HCT116 (cell line): ENCODE measurements around the gene B3GALNT2. TPM values are rescaled to one million over a fixed set of nuclear protein-coding genes. Genes with fewer than 3 reads are reported as not detected.

ENCODE experiments used
- ATAC-seq: fragments of 200-7000 bp; cut with Tn5 transposase; 2 replicates; pipeline ENCODE4 v1.9.1; 2020; ENCODE audit warnings: mild to moderate bottlenecking, moderate library complexity
- BruUV-seq: library from RNA; stranded (reverse); fragments of 400-500 nt; replicated peaks from 2 replicates; lab custom pipeline; 2021; lab: Mats Ljungman, UMichigan
- CTCF ChIA-PET: fragments of 300-600 bp; sonication (Branson Sonifier 250); formaldehyde crosslinking; loops from one replicate; lab custom pipeline; 2021; ENCODE audit warnings: antibody characterized with exemption; lab: Charles Lee
- POLR2A ChIA-PET: fragments of 300-600, 350-600 bp; sonication (Branson Sonifier 250); formaldehyde crosslinking; loops from one replicate; lab custom pipeline; 2021; ENCODE audit warnings: antibody characterized with exemption; lab: Charles Lee
- RAD21 ChIA-PET, 2 experiments: fragments of 300-600 bp; sonication (Branson Sonifier 250); formaldehyde crosslinking; loops; one replicate each; lab custom pipeline; 2023; ENCODE audit warnings: low total read pairs in 2 of 2; ENCODE audit not compliant: uncharacterized antibody in 2 of 2, unreplicated experiment in 2 of 2, low non-redundant PET in 1 of 2; lab: Charles Lee
- DNase-seq: peaks from one replicate; pipeline ENCODE4 v3.0.0-alpha.2; 2010; ENCODE audit warnings: low read depth, low spot score
- H2AFZ ChIP-seq: fragments of 200-600 bp; shearing (Covaris generic), sonication (generic); 2 replicates; pipeline ENCODE4 v1.6.1; 2017; ENCODE audit warnings: low read depth, mixed run types, mixed read lengths, antibody characterized with exemption, low read length; ENCODE audit not compliant: poor library complexity, severe bottlenecking
- H3K27ac ChIP-seq: 2 replicates; pipeline ENCODE4 v1.5.1; 2012; ENCODE audit warnings: low read depth, low read length
- H3K27me3 ChIP-seq: fragments of 200-600 bp; sonication (generic); 2 replicates; pipeline ENCODE4 v1.6.1; 2016; ENCODE audit warnings: mixed run types, low read length, mixed read lengths; ENCODE audit not compliant: insufficient read depth
- H3K36me3 ChIP-seq, 2 experiments: fragments of 200-500 bp in 1 of 2; fragments of 200-600 bp in 1 of 2; sonication (Bioruptor generic) in 1 of 2; sonication (generic) in 1 of 2; 2 replicates each; pipeline versions ENCODE4 v1.5.1 to v1.6.1; 2014 to 2016; ENCODE audit warnings: low read length in 2 of 2, inconsistent platforms in 1 of 2, mixed read lengths in 1 of 2, mixed run types in 1 of 2; ENCODE audit not compliant: insufficient read depth in 2 of 2, control insufficient read depth in 1 of 2
- H3K4me1 ChIP-seq, 2 experiments: fragments of 200-600 bp in 1 of 2; sonication (generic) in 1 of 2; 2 replicates each; pipeline versions ENCODE4 v1.5.1 to v1.6.1; 2012 to 2017; ENCODE audit warnings: low read length in 2 of 2, inconsistent platforms in 1 of 2, mild to moderate bottlenecking in 1 of 2, mixed read lengths in 1 of 2, mixed run types in 1 of 2, moderate library complexity in 1 of 2; ENCODE audit not compliant: insufficient read depth in 2 of 2, control insufficient read depth in 1 of 2
- H3K4me2 ChIP-seq: fragments of 200-600 bp; sonication (generic); 2 replicates; pipeline ENCODE4 v1.6.1; 2017; ENCODE audit warnings: mixed run types, low read length, mixed read lengths
- H3K4me3 ChIP-seq, 2 experiments: fragments of 200-600 bp in 1 of 2; sonication (generic) in 1 of 2; replicated peaks in 1 of 2; 2 replicates each; pipeline ENCODE4 v1.5.1; 2011 to 2016; ENCODE audit warnings: low read length in 2 of 2, control low read depth in 1 of 2, low read depth in 1 of 2, mild to moderate bottlenecking in 1 of 2, mixed read lengths in 1 of 2, mixed run types in 1 of 2
- H3K79me2 ChIP-seq: fragments of 200-600 bp; sonication (generic); 2 replicates; pipeline ENCODE4 v1.6.1; 2017; ENCODE audit warnings: mild to moderate bottlenecking, mixed run types, low read length, moderate library complexity, mixed read lengths; ENCODE audit not compliant: insufficient read depth
- H3K9ac ChIP-seq: fragments of 200-600 bp; sonication (generic); 2 replicates; pipeline ENCODE4 v1.6.1; 2016; ENCODE audit warnings: low read length, mixed read lengths
- H3K9me2 ChIP-seq: fragments of 200-600 bp; sonication (generic), shearing (Covaris generic); 2 replicates; pipeline ENCODE4 v1.6.1; 2017; ENCODE audit warnings: mixed run types, mild to moderate bottlenecking, moderate library complexity; ENCODE audit not compliant: insufficient read depth
- H3K9me3 ChIP-seq, 2 experiments: fragments of 200-500 bp in 1 of 2; fragments of 200-600 bp in 1 of 2; sonication (Bioruptor generic) in 1 of 2; sonication (generic) in 1 of 2; 2 replicates each; pipeline ENCODE4 v1.6.1; 2014 to 2017; ENCODE audit warnings: low read length in 2 of 2, mixed read lengths in 2 of 2, inconsistent platforms in 1 of 2, low read depth in 1 of 2, mild to moderate bottlenecking in 1 of 2, mixed run types in 1 of 2, moderate library complexity in 1 of 2; ENCODE audit not compliant: control insufficient read depth in 1 of 2, insufficient read depth in 1 of 2
- H4K20me1 ChIP-seq: fragments of 200-600 bp; sonication (generic), shearing (Covaris generic); 2 replicates; pipeline ENCODE4 v1.6.1; 2017; ENCODE audit warnings: mixed run types, mild to moderate bottlenecking, moderate library complexity; ENCODE audit not compliant: insufficient read depth
- EZH2 ChIP-seq: fragments of 200-600 bp; sonication (generic); IDR thresholded peaks from 2 replicates; pipeline ENCODE4 v1.6.1; 2017; ENCODE audit warnings: antibody characterized with exemption, mixed run types
- JUND ChIP-seq: IDR thresholded peaks from 2 replicates; pipeline ENCODE4 v1.6.1; 2012
- POLR2A ChIP-seq: IDR thresholded peaks from 2 replicates; pipeline ENCODE4 v1.7.0; 2011; ENCODE audit warnings: borderline replicate concordance; ENCODE audit not compliant: insufficient read depth, insufficient read length; ENCODE audit errors: extremely low read depth
- POLR2AphosphoS5 ChIP-seq: IDR thresholded peaks from 2 replicates; pipeline ENCODE4 v1.6.1; 2011; ENCODE audit warnings: mild to moderate bottlenecking, low read depth, low read length, moderate library complexity
- RAD21 ChIP-seq: IDR thresholded peaks from 2 replicates; pipeline ENCODE4 v1.6.1; 2012; ENCODE audit warnings: low read depth, mild to moderate bottlenecking
- SRF ChIP-seq: IDR thresholded peaks from 2 replicates; pipeline ENCODE4 v1.6.1; 2012; ENCODE audit warnings: low read depth
- TCF7L2 ChIP-seq: IDR thresholded peaks from 2 replicates; pipeline ENCODE4 v1.7.0; 2011; ENCODE audit warnings: borderline replicate concordance, inconsistent platforms; ENCODE audit not compliant: insufficient read depth, insufficient read length; ENCODE audit errors: extremely low read depth
- ZNF274 ChIP-seq: fragments of 200-500 bp; sonication (Bioruptor generic); IDR thresholded peaks from 2 replicates; pipeline ENCODE4 v1.6.1; 2014; ENCODE audit warnings: mild to moderate bottlenecking, low read depth, low read length, inconsistent platforms
- intact Hi-C: fragments of 100-400 bp; cut with micrococcal nuclease; formaldehyde crosslinking; loops from 2 replicates; pipeline ENCODE4 v1.10.0; 2022
- total RNA-seq: library from RNA; stranded (reverse); gene quantifications from one replicate; pipeline ENCODE4 v1.2.1, GENCODE V29; 2021; ENCODE audit not compliant: unreplicated experiment
- TF ChIP-seq, protein P1 (sequence below): IDR thresholded peaks from 2 replicates; pipeline ENCODE4 v1.6.1; 2011; ENCODE audit warnings: mild to moderate bottlenecking, low read length, moderate library complexity; ENCODE audit not compliant: insufficient replicate concordance; ENCODE audit errors: extremely low read depth
- TF ChIP-seq, protein P2 (sequence below): IDR thresholded peaks from 2 replicates; pipeline ENCODE4 v1.6.1; 2012
- TF ChIP-seq, protein P3 (sequence below): IDR thresholded peaks from 2 replicates; pipeline ENCODE4 v1.6.1; 2012
- TF ChIP-seq, protein P4 (sequence below): IDR thresholded peaks from 2 replicates; pipeline ENCODE4 v1.6.1; 2012; ENCODE audit warnings: low read depth
- TF ChIP-seq, protein P5 (sequence below), 3 experiments: fragments of 200-600 bp in 1 of 3; sonication (generic) in 1 of 3; IDR thresholded peaks in 2 of 3; conservative IDR thresholded peaks in 1 of 3; 2 replicates each; pipeline ENCODE4 v1.5.1; 2012 to 2017; ENCODE audit warnings: low read depth in 2 of 3, low read length in 2 of 3, antibody characterized with exemption in 1 of 3, borderline replicate concordance in 1 of 3, control low read depth in 1 of 3, mild to moderate bottlenecking in 1 of 3, mixed read lengths in 1 of 3, mixed run types in 1 of 3, moderate library complexity in 1 of 3; ENCODE audit not compliant: insufficient read depth in 1 of 3

B3GALNT2 gene
- total RNA-seq, 1 experiment from 2014 or later, result 36.8 TPM

DNA sequence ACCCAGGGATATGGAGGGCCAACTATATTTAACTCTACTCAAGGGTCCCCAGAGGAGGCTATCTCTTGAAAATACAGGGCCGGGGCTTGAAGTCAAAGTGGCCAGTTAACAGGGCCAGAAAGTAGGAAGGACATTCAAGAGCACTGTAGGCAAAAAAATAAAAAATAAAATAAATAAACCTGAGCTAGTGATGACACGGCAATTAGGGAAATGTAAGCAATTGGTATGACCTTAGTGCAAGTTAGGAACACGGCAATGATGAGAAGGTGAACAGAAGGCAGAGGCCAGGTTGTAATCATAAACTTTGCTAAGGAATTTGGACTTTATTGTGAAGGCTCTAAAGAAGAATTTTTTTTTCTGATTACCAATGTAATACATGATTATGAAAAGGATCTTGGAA, 3.4 kb upstream of the B3GALNT2 start (continued):
- TF ChIP-seq, protein P1, sequence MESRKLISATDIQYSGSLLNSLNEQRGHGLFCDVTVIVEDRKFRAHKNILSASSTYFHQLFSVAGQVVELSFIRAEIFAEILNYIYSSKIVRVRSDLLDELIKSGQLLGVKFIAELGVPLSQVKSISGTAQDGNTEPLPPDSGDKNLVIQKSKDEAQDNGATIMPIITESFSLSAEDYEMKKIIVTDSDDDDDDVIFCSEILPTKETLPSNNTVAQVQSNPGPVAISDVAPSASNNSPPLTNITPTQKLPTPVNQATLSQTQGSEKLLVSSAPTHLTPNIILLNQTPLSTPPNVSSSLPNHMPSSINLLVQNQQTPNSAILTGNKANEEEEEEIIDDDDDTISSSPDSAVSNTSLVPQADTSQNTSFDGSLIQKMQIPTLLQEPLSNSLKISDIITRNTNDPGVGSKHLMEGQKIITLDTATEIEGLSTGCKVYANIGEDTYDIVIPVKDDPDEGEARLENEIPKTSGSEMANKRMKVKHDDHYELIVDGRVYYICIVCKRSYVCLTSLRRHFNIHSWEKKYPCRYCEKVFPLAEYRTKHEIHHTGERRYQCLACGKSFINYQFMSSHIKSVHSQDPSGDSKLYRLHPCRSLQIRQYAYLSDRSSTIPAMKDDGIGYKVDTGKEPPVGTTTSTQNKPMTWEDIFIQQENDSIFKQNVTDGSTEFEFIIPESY, result no peak
- no peak for TF ChIP-seq POLR2A
- TF ChIP-seq TCF7L2, result no peak

DNA sequence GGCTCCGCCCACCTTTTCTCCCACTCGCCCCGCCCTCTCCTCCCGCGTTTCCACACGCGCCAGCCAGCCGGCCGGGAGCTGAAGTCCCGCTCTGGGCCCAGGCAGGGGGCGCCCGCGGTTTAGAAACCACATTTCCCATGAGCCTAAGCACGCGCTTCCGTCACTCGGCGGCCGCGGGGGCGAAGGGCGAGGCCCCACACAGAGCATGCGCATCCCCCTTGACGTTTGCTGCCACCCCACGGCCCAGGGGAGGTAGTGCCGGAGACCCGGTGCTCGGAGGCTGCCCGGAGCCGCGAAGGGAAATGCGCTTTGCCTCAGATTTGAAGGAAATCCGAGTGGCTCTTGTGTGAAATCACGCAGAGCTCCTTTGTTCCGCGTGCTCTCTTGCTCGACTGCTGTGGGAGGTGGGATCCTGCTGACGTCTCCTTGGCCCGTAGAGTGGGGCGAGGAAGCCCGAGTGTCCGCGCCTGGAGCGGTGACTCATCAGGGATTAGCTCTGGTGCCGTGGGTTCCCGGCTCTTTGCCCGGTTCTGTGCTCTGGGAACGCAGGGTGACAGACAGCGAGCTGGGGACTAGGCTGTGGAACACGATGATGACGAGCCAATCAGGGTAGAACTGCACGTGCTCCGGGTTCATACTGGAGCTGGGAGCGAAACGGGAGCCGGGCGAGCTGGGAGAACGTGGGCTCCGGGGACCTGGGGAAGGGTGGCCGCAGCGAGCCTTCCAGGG, 406 bp upstream of the B3GALNT2 start:
- no peaks in the 10 kb centered on the region for H3K36me3 ChIP-seq
- ATAC-seq, result peak; percentile 86
- TF ChIP-seq, protein P2, sequence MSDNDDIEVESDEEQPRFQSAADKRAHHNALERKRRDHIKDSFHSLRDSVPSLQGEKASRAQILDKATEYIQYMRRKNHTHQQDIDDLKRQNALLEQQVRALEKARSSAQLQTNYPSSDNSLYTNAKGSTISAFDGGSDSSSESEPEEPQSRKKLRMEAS, result peak; percentile 86
- TF ChIP-seq, protein P3, sequence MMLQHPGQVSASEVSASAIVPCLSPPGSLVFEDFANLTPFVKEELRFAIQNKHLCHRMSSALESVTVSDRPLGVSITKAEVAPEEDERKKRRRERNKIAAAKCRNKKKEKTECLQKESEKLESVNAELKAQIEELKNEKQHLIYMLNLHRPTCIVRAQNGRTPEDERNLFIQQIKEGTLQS, result no peak
- TF ChIP-seq RAD21 (peak; percentile 69), ZNF274 (no peak), EZH2 (no peak), POLR2AphosphoS5 (peak; percentile 53), SRF (no peak; the same call in 1 of the 2 replicates), POLR2A (peak; percentile 52), TCF7L2 (peak; percentile 5), JUND (peak; percentile 63)
- TF ChIP-seq, protein P4, sequence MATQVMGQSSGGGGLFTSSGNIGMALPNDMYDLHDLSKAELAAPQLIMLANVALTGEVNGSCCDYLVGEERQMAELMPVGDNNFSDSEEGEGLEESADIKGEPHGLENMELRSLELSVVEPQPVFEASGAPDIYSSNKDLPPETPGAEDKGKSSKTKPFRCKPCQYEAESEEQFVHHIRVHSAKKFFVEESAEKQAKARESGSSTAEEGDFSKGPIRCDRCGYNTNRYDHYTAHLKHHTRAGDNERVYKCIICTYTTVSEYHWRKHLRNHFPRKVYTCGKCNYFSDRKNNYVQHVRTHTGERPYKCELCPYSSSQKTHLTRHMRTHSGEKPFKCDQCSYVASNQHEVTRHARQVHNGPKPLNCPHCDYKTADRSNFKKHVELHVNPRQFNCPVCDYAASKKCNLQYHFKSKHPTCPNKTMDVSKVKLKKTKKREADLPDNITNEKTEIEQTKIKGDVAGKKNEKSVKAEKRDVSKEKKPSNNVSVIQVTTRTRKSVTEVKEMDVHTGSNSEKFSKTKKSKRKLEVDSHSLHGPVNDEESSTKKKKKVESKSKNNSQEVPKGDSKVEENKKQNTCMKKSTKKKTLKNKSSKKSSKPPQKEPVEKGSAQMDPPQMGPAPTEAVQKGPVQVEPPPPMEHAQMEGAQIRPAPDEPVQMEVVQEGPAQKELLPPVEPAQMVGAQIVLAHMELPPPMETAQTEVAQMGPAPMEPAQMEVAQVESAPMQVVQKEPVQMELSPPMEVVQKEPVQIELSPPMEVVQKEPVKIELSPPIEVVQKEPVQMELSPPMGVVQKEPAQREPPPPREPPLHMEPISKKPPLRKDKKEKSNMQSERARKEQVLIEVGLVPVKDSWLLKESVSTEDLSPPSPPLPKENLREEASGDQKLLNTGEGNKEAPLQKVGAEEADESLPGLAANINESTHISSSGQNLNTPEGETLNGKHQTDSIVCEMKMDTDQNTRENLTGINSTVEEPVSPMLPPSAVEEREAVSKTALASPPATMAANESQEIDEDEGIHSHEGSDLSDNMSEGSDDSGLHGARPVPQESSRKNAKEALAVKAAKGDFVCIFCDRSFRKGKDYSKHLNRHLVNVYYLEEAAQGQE, result no peak
- TF ChIP-seq, protein P5, sequence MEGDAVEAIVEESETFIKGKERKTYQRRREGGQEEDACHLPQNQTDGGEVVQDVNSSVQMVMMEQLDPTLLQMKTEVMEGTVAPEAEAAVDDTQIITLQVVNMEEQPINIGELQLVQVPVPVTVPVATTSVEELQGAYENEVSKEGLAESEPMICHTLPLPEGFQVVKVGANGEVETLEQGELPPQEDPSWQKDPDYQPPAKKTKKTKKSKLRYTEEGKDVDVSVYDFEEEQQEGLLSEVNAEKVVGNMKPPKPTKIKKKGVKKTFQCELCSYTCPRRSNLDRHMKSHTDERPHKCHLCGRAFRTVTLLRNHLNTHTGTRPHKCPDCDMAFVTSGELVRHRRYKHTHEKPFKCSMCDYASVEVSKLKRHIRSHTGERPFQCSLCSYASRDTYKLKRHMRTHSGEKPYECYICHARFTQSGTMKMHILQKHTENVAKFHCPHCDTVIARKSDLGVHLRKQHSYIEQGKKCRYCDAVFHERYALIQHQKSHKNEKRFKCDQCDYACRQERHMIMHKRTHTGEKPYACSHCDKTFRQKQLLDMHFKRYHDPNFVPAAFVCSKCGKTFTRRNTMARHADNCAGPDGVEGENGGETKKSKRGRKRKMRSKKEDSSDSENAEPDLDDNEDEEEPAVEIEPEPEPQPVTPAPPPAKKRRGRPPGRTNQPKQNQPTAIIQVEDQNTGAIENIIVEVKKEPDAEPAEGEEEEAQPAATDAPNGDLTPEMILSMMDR (IDR thresholded peaks at IDR 0.05 in 2 of 3, conservative IDR thresholded peaks at IDR 0.05 in 1 of 3; ENCODE audit: borderline replicate concordance in 1 of 3, insufficient read depth in 1 of 3, low read depth in 2 of 3, low read length in 2 of 3), result peak; percentile 77 to 84 (median 77); a peak in 5 of 6 replicates

More for the DNA sequence above, 406 bp upstream of the B3GALNT2 start:
- Histone ChIP-seq H4K20me1 (peaks cover 6% of the 10 kb centered on the region; the same call in 1 of the 2 replicates), H3K4me1 (peaks cover 10 to 38% of the 10 kb centered on the region in 2 experiments; a peak in 3 of 4 replicates), H3K9ac (peak overlapping the region; percentile 99), H3K4me3 (peak overlapping the region; percentile 75 to 84), H3K4me2 (peak overlapping the region; percentile 89), H3K27me3 (no peaks in the 10 kb centered on the region), H3K9me3 (no peaks in the 10 kb centered on the region), H3K79me2 (peaks cover 41% of the 10 kb centered on the region), H2AFZ (peak overlapping the region; percentile 49), H3K9me2 (no peaks in the 10 kb centered on the region), H3K27ac (peak overlapping the region; percentile 99)
- BruUV-seq, result TSS peak; percentile 94
- CTCF ChIA-PET, result interaction anchor here (0.6 to 2.5 kb wide), 20 partner anchors 10 to 467 kb away, joined by 3 to 25 read pairs (median 3); no protein-coding TSS in a partner anchor
- RAD21 ChIA-PET, result interaction anchor here (0.6 to 1.1 kb wide), 7 partner anchors 9 to 278 kb away, joined by 3 to 6 read pairs (median 4); no protein-coding TSS in a partner anchor
- intact Hi-C loops, result loop anchor here (2.0 kb wide), 2 partner anchors 138 to 176 kb away; partner anchors contain the start of genes ARID4B, GGPS1 and TBCE
- DNase-seq, result peak; percentile 98
- POLR2A ChIA-PET, result interaction anchor here (0.6 to 1.5 kb wide), 14 partner anchors 9 to 413 kb away, joined by 3 to 5 read pairs (median 3); partner anchors contain the start of gene TBCE
